ENCODE data around the gene EEFSEC. TPM values are rescaled to one million over a fixed set of nuclear protein-coding genes. Genes with fewer than 3 reads are reported as not detected.

The EEFSEC gene
- total and polyA plus RNA-seq, 7 experiments from 2014 or later: 17.3 to 31.4 (median 18.3) TPM

DNA sequence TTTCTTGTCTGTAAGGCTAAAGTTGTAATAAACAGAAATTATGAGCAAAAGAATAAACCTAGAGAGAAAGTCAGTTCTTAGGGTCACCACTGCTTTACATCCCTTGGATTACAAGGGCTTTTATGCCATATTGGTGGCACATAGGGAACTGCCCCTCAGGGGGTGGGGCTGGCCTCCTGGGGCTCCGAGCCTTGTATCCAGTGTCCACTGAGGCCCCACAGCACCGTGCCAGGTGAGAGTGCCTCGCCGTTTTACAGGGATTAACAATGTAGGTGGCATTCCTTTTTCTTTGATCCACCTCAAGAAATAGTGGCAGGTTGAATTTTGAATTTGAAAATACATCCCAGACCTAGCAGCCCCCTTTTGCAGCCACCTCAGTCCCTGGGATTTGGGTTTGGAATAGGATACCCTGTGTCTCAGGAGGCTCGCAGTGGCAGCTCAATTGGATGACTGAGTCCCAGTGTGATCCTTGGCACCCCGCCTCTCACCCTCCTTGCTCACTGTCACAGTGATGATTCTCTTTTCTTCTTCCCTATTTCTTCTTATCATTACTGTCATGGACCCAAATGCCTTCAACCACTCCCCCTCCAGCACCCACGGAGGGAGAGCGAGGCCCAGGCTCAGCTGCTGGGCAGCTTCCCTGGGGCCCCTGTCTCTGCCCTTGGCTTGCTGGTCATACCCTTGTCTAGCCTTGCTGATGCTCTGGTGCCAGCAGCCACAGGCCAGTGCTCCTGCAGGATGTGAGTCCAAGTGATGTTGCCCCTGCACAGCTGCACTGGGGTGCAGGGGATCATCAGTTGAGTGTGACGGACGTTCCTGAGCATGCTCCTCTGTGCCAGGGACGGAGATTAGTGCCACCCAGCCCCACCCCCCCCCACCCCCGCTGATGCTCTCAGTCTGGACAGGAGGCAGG is 175.5 kb downstream of the EEFSEC start:
- H3K4me1 ChIP-seq (ENCODE audit: control insufficient read depth in 2 of 2, insufficient read depth in 2 of 2, low read length in 2 of 2): peaks cover 0 to 4% of the 10 kb centered on the region in 2 donors
- Mint-ChIP-seq H3K9me3 (no peaks in the 10 kb centered on the region), H3K4me1 (peaks cover 9 to 37% (median 32%) of the 10 kb centered on the region in 7 donors), H3K27ac (no peak overlapping the region), H3K27me3 (no peaks in the 10 kb centered on the region), H3K4me3 (no peak overlapping the region), H3K36me3 (peaks cover 0 to 27% (median 5%) of the 10 kb centered on the region in 5 donors)
- H3K27ac ChIP-seq (ENCODE audit: low read depth, low read length): no peak overlapping the region
- ChIA-PET CTCF (no interaction called here), POLR2A (no interaction called here)
- ATAC-seq (no peak), DNase-seq (no peak)
- H3K4me3 ChIP-seq (ENCODE audit: low read length): no peak overlapping the region
- no peaks in the 10 kb centered on the region for H3K36me3 ChIP-seq (ENCODE audit: control insufficient read depth in 2 of 3, insufficient read depth in 3 of 3, low read length in 3 of 3)
- intact Hi-C loops (cut with micrococcal nuclease): loop anchor here in 1 of 2 donors (10.0 kb wide), 1 partner anchor 174 kb away; the partner anchor contains the start of gene EEFSEC
- no peaks in the 10 kb centered on the region for H3K9me3 ChIP-seq (ENCODE audit: control insufficient read depth in 2 of 3, low read length in 3 of 3)
- H3K27me3 ChIP-seq (ENCODE audit: control insufficient read depth in 2 of 2, insufficient read depth in 2 of 2, low read length in 2 of 2): no peaks in the 10 kb centered on the region

DNA sequence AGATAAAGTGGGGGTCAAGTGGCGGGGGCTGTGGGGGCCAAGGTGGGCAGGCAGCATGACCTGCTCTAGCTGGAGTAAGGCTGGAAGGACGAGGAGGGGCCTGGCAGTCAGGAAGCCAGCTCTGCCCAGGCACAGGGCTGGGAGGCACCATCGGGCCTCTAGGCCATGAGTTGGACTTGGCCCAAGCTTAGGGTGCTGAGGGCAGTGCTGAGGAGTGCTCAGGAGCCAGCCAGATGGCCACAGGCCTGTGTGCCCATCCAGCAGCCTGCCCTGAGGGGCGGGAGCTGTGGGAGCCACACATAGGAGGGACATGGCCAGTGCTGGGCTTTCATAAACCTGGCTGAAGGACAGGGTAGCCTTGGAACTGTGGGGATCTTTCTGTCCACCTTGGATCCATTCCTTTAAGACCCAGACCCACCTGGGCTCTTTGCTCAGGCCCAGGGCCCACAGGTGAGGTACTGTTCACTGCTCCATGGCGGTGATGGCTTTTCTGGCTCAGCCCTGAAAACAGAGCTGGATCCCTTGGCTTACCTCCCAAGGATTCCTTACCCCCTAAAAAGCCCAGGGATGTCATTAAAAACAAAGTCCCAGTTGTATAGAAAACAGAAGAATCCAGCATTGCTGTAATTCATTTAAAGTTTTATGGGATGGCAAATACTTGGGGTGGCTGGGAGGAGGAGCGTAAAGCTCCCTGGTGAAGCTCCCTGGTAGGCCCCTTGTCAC is 176.4 kb downstream of the EEFSEC start:
- Histone ChIP-seq H3K27me3 (ENCODE audit: control insufficient read depth in 2 of 2, insufficient read depth in 2 of 2, low read length in 2 of 2) (no peaks in the 10 kb centered on the region), H3K36me3 (ENCODE audit: control insufficient read depth in 2 of 3, insufficient read depth in 3 of 3, low read length in 3 of 3) (no peaks in the 10 kb centered on the region), H3K9me3 (ENCODE audit: control insufficient read depth in 2 of 3, low read length in 3 of 3) (no peaks in the 10 kb centered on the region), H3K27ac (ENCODE audit: low read depth, low read length) (no peak overlapping the region), H3K4me3 (ENCODE audit: low read length) (no peak overlapping the region), H3K4me1 (ENCODE audit: control insufficient read depth in 2 of 2, insufficient read depth in 2 of 2, low read length in 2 of 2) (peaks cover 0 to 4% of the 10 kb centered on the region in 2 donors)
- intact Hi-C loops (cut with micrococcal nuclease): loop anchor here in 1 of 2 donors (10.0 kb wide), 1 partner anchor 175 kb away; the partner anchor contains the start of gene EEFSEC
- Mint-ChIP-seq H3K4me1 (peaks cover 8 to 31% (median 28%) of the 10 kb centered on the region in 7 donors), H3K4me3 (no peak overlapping the region), H3K9me3 (no peaks in the 10 kb centered on the region), H3K27ac (no peak overlapping the region), H3K36me3 (peaks cover 0 to 27% (median 5%) of the 10 kb centered on the region in 5 donors), H3K27me3 (no peaks in the 10 kb centered on the region)
- no peak for DNase-seq
- ATAC-seq: no peak
- ChIA-PET POLR2A (no interaction called here), CTCF (no interaction called here)

DNA sequence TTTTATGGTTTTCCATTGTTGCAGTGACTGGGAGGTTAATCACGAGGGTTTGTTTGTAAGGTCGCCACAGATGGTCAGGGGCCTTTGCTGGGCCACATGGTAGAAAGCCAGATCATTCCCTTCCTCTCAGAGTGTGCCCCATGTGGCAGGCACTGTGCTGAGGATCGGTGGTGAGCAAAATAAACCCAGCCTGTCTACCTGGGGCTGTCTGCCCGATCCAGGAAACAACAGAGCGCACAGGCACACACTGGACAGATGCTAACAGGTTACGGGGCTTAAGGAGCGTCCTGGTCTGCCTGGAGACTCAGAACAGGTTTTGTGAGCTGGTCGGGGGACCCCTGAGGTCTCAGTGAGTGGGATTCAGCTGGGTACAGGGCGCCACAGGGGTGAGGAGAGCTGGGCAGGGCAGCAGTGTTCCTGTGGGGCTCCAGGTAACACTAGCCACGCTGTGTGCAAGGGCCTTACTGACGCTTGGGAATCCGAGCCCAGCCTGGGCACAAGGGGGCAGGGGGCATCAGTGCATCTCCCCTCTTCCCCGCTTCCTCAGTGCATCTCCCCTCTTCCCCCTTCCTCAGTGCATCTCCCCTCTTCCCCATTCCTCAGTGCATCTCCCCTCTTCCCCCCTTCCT is 177.0 kb downstream of the EEFSEC start:
- CTCF ChIA-PET: no interaction called here
- DNase-seq: no peak
- Histone ChIP-seq H3K27me3 (ENCODE audit: control insufficient read depth in 2 of 2, insufficient read depth in 2 of 2, low read length in 2 of 2) (no peaks in the 10 kb centered on the region), H3K9me3 (ENCODE audit: control insufficient read depth in 2 of 3, low read length in 3 of 3) (no peaks in the 10 kb centered on the region), H3K4me1 (ENCODE audit: control insufficient read depth in 2 of 2, insufficient read depth in 2 of 2, low read length in 2 of 2) (peaks cover 0 to 4% of the 10 kb centered on the region in 2 donors), H3K27ac (ENCODE audit: low read depth, low read length) (no peak overlapping the region), H3K4me3 (ENCODE audit: low read length) (no peak overlapping the region), H3K36me3 (ENCODE audit: control insufficient read depth in 2 of 3, insufficient read depth in 3 of 3, low read length in 3 of 3) (peaks cover 0 to 2% (median 0%) of the 10 kb centered on the region in 3 experiments)
- H3K4me3 Mint-ChIP-seq: no peak overlapping the region
- intact Hi-C loops (cut with micrococcal nuclease): no loop called here
- POLR2A ChIA-PET: no interaction called here
- peaks cover 0 to 26% (median 5%) of the 10 kb centered on the region in 5 donors for H3K36me3 Mint-ChIP-seq
- H3K9me3 Mint-ChIP-seq: no peaks in the 10 kb centered on the region
- H3K27me3 Mint-ChIP-seq: no peaks in the 10 kb centered on the region
- peaks cover 8 to 27% (median 23%) of the 10 kb centered on the region in 7 donors for H3K4me1 Mint-ChIP-seq
- no peak for ATAC-seq
- H3K27ac Mint-ChIP-seq: no peak overlapping the region

DNA sequence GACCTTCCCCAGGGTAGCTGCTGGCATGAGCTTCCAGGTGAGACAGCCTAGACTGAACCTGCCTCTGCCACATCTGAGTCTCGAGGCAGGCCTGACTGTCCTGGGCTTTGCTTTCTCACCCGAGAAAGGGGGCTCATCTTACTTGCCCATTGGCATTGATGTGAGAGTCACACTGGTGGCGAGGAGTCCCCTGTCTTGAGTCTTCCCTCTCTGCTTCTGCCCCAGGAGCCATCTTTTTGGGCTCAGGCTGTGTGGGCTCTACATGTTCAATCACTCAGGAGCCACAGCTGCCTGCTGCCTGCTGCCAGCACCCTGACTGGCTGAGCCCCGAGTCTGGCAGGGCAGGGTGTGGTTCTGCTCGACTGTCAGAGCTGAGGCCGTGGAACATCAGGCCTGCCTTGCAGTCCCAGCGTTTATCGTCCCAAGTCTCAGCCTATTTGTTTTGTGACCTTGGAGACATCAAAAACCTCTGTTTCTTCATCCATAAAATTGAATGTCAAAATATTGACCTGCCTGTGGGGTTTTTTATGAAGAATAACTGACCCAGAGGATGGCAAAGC is 180.9 kb downstream of the EEFSEC start:
- no peak overlapping the region for H3K4me3 ChIP-seq (ENCODE audit: low read length)
- Mint-ChIP-seq H3K36me3 (peaks cover 0 to 38% (median 15%) of the 10 kb centered on the region in 5 donors), H3K9me3 (no peaks in the 10 kb centered on the region), H3K27me3 (no peaks in the 10 kb centered on the region), H3K27ac (no peak overlapping the region), H3K4me3 (no peak overlapping the region), H3K4me1 (peaks cover 0 to 27% (median 4%) of the 10 kb centered on the region in 7 donors)
- H3K4me1 ChIP-seq (ENCODE audit: control insufficient read depth in 2 of 2, insufficient read depth in 2 of 2, low read length in 2 of 2): no peaks in the 10 kb centered on the region
- no peaks in the 10 kb centered on the region for H3K9me3 ChIP-seq (ENCODE audit: control insufficient read depth in 2 of 3, low read length in 3 of 3)
- ChIA-PET POLR2A (no interaction called here), CTCF (interaction anchor here (0.6 to 0.7 kb wide), 2 partner anchors 172 to 240 kb away, joined by 3 to 4 read pairs; no protein-coding TSS in a partner anchor)
- H3K27ac ChIP-seq (ENCODE audit: low read depth, low read length): no peak overlapping the region
- intact Hi-C loops (cut with micrococcal nuclease): no loop called here
- ATAC-seq (no peak), DNase-seq (no peak)
- H3K27me3 ChIP-seq (ENCODE audit: control insufficient read depth in 2 of 2, insufficient read depth in 2 of 2, low read length in 2 of 2): no peaks in the 10 kb centered on the region
- peaks cover 0 to 8% (median 0%) of the 10 kb centered on the region in 3 experiments for H3K36me3 ChIP-seq (ENCODE audit: control insufficient read depth in 2 of 3, insufficient read depth in 3 of 3, low read length in 3 of 3)

DNA sequence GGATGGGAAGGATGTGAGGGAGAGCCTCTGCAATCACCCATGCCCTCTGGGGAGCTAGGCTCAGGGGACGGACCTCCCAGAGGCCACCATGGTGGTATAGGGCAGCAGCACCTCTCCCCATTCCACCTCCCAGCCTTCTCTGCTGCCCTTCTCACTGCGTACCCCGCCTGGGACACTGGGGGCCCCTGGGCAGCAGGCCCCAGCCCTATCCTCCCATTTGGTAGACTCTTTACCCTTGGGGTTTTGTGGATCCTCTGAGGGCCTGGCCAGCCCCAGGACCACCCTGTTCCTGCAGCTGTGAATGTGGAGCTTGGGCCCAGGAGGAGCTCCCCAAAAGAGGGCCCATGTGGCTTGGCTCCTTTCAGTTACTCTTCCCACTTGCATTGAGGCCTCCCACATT is 181.5 kb downstream of the EEFSEC start:
- H3K4me3 ChIP-seq (ENCODE audit: low read length): no peak overlapping the region
- H3K9me3 ChIP-seq (ENCODE audit: control insufficient read depth in 2 of 3, low read length in 3 of 3): no peaks in the 10 kb centered on the region
- CTCF ChIA-PET: interaction anchor here (0.6 kb wide), 1 partner anchor 172 kb away, joined by 3 read pairs; no protein-coding TSS in a partner anchor
- DNase-seq (no peak), ATAC-seq (no peak)
- intact Hi-C loops (cut with micrococcal nuclease): no loop called here
- Mint-ChIP-seq H3K4me1 (peaks cover 0 to 27% (median 4%) of the 10 kb centered on the region in 7 donors), H3K27ac (peak overlapping the region in 1 of 9 donors; percentile 41), H3K9me3 (no peaks in the 10 kb centered on the region), H3K27me3 (no peaks in the 10 kb centered on the region), H3K4me3 (no peak overlapping the region), H3K36me3 (peaks cover 0 to 38% (median 15%) of the 10 kb centered on the region in 5 donors)
- H3K27ac ChIP-seq (ENCODE audit: low read depth, low read length): no peak overlapping the region
- POLR2A ChIA-PET: no interaction called here
- H3K27me3 ChIP-seq (ENCODE audit: control insufficient read depth in 2 of 2, insufficient read depth in 2 of 2, low read length in 2 of 2): no peaks in the 10 kb centered on the region
- no peaks in the 10 kb centered on the region for H3K4me1 ChIP-seq (ENCODE audit: control insufficient read depth in 2 of 2, insufficient read depth in 2 of 2, low read length in 2 of 2)
- peaks cover 0 to 8% (median 0%) of the 10 kb centered on the region in 3 experiments for H3K36me3 ChIP-seq (ENCODE audit: control insufficient read depth in 2 of 3, insufficient read depth in 3 of 3, low read length in 3 of 3)

DNA sequence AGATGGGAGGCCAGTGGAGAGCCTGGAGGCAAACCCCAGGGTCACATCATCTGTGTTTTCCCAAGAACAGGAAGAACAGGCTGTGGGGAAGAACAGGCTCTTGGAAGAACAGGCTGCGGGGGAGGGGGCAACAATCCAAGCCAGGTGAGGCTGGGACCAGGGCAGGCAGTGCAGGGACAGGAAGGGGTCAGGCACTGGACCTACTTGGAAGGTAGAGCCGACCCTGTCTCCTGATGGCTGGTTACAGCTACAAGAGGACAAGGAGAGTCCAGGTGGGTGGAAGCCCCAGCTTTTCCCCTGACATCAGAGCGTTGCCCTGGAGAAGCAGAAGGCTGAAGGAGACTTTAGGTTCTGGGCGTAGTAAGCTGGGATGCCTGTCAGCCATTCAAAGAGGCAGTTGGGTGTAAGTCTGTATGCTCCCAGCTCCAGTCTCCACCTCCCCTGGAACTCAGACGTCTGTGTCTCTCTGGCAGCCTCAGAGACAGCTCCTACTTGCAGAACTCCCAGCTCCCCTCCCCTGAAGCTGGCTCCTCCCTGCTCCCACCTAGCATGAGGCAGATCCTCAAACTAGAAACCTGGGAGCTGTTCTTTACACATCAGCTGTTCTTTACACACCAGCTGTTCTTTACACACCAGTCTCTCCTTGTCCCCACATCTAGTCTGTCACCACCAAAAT is 182.5 kb downstream of the EEFSEC start:
- H3K27ac ChIP-seq (ENCODE audit: low read depth, low read length): no peak overlapping the region
- no peak for ATAC-seq
- Mint-ChIP-seq H3K27ac (peak overlapping the region in 2 of 9 donors; percentile 30 to 72), H3K36me3 (peaks cover 0 to 38% (median 15%) of the 10 kb centered on the region in 5 donors), H3K4me3 (no peak overlapping the region), H3K27me3 (no peaks in the 10 kb centered on the region), H3K4me1 (peaks cover 0 to 27% (median 4%) of the 10 kb centered on the region in 7 donors), H3K9me3 (no peaks in the 10 kb centered on the region)
- ChIA-PET CTCF (no interaction called here), POLR2A (no interaction called here)
- intact Hi-C loops (cut with micrococcal nuclease): no loop called here
- no peaks in the 10 kb centered on the region for H3K9me3 ChIP-seq (ENCODE audit: control insufficient read depth in 2 of 3, low read length in 3 of 3)
- H3K4me1 ChIP-seq (ENCODE audit: control insufficient read depth in 2 of 2, insufficient read depth in 2 of 2, low read length in 2 of 2): no peaks in the 10 kb centered on the region
- DNase-seq: no peak
- H3K27me3 ChIP-seq (ENCODE audit: control insufficient read depth in 2 of 2, insufficient read depth in 2 of 2, low read length in 2 of 2): no peaks in the 10 kb centered on the region
- peaks cover 0 to 8% (median 0%) of the 10 kb centered on the region in 3 experiments for H3K36me3 ChIP-seq (ENCODE audit: control insufficient read depth in 2 of 3, insufficient read depth in 3 of 3, low read length in 3 of 3)
- H3K4me3 ChIP-seq (ENCODE audit: low read length): no peak overlapping the region
